ENCODE data around the gene MOB3B. TPM values are rescaled to one million over a fixed set of nuclear protein-coding genes. Genes with fewer than 3 reads are reported as not detected.

The MOB3B gene
- total and polyA plus RNA-seq, 10 of the 15 experiments (the other 5 are each of a cell fraction or from before 2014, with no cell fraction given), result 0.44 to 2.7 (median 0.91) TPM

GRCh38 chr9:27304521-27304920 lies 225.1 kb downstream of the MOB3B start:
- ChIA-PET RAD21 (ENCODE audit: unreplicated experiment) (interaction anchor here (0.6 kb wide), 1 partner anchor 76 kb away, joined by 3 read pairs; no protein-coding TSS in a partner anchor), POLR2A (interaction anchor here (0.7 kb wide), 1 partner anchor 521 kb away, joined by 5 read pairs; no protein-coding TSS in a partner anchor), CTCF (interaction anchor here (1.3 kb wide), 1 partner anchor 14 kb away, joined by 3 read pairs; no protein-coding TSS in a partner anchor), SMC1A (ENCODE audit: uncharacterized antibody, unreplicated experiment) (interaction anchor here (0.7 kb wide), 1 partner anchor 26 kb away, joined by 3 read pairs; no protein-coding TSS in a partner anchor)
- intact Hi-C loops (cut with micrococcal nuclease; ENCODE audit: unreplicated experiment) (no loop called here), in situ Hi-C loops (cut with MboI) (no loop called here)
- DNase-seq (ENCODE audit: low read depth, low spot score) (no peak), ATAC-seq (no peak), FAIRE-seq (no peak)
- H4K20me1 ChIP-seq (ENCODE audit: control insufficient read depth, insufficient read depth), result no peaks in the 10 kb centered on the region
- WGBS (ENCODE audit: insufficient coverage, insufficient replicate concordance, low lambda C conversion rate, missing lambda C conversion rate), result 0% methylated on average over 1 of the region's 1 CpG
- no peak overlapping the region for H3K27ac ChIP-seq (ENCODE audit: control insufficient read depth, insufficient read depth)
- no peak overlapping the region for H3K4me3 ChIP-seq
- no peaks in the 10 kb centered on the region for H3K4me1 ChIP-seq (ENCODE audit: control insufficient read depth, insufficient read depth, low read length)
- no peaks in the 10 kb centered on the region for H3K36me3 ChIP-seq (ENCODE audit: control insufficient read depth in 2 of 2, insufficient read depth in 2 of 2, low read length in 1 of 2)
- TF ChIP-seq PRDM15 (CRISPR knock-in tag; IDR thresholded peaks at IDR 0.05) (no peak), CTCF (IDR thresholded peaks at IDR 0.05 in 2 of 3, conservative IDR thresholded peaks at IDR 0.05 in 1 of 3; ENCODE audit: control insufficient read depth in 2 of 3, extremely low read depth in 1 of 3, insufficient read depth in 1 of 3, low read depth in 3 of 3, low read length in 3 of 3) (no peak), POLR2A (IDR thresholded peaks at IDR 0.05; ENCODE audit: low read depth, low read length) (no peak), DPF2 (IDR thresholded peaks at IDR 0.05) (no peak), USF1 (IDR thresholded peaks at IDR 0.05; ENCODE audit: borderline replicate concordance, extremely low read length, insufficient read depth, low read depth, low read length) (no peak), SMC3 (IDR thresholded peaks at IDR 0.05; ENCODE audit: borderline replicate concordance, low read length) (no peak), RCOR1 (conservative IDR thresholded peaks at IDR 0.05; ENCODE audit: low read depth, low read length) (no peak), TCF7 (IDR thresholded peaks at IDR 0.05; ENCODE audit: borderline replicate concordance) (no peak), LARP7 (IDR thresholded peaks at IDR 0.05) (no peak), MYC (IDR thresholded peaks at IDR 0.05; ENCODE audit: insufficient read depth, insufficient read length, insufficient replicate concordance, low read length, severe bottlenecking) (no peak), RUNX3 (IDR thresholded peaks at IDR 0.05; ENCODE audit: low read length) (no peak), FOXK2 (IDR thresholded peaks at IDR 0.05) (no peak), SMAD1 (IDR thresholded peaks at IDR 0.05; ENCODE audit: low read depth, partially characterized antibody) (no peak), MTA3 (IDR thresholded peaks at IDR 0.05; ENCODE audit: borderline replicate concordance, low read length) (no peak), MYB (IDR thresholded peaks at IDR 0.05; ENCODE audit: borderline replicate concordance, low read depth, low read length) (no peak), NFXL1 (IDR thresholded peaks at IDR 0.05; ENCODE audit: borderline replicate concordance) (no peak), ATF7 (IDR thresholded peaks at IDR 0.05; ENCODE audit: low read depth) (no peak)
- no peak overlapping the region for H2AFZ ChIP-seq (ENCODE audit: control insufficient read depth, low read depth, low read length)
- no peak overlapping the region for H3K4me2 ChIP-seq (ENCODE audit: control insufficient read depth, insufficient read depth)
- no TSS peak for BruUV-seq (replicated peaks)
- 0 out of 4 replicates have a peak, but pooled peaks cover 0 to 2% of the 10 kb centered on the region in 2 experiments for H3K27me3 ChIP-seq (replicated peaks in 1 of 2; ENCODE audit: control insufficient read depth in 2 of 2, insufficient read depth in 2 of 2, low read length in 1 of 2)
- no peaks in the 10 kb centered on the region for H3K9me3 ChIP-seq (replicated peaks; ENCODE audit: control insufficient read depth, insufficient read depth, low read length)
- H3K9ac ChIP-seq (ENCODE audit: control insufficient read depth, insufficient read depth, low read length), result no peak overlapping the region
- no peaks in the 10 kb centered on the region for H3K79me2 ChIP-seq (ENCODE audit: control insufficient read depth, insufficient read depth, low read length)

Measured in GM12878 (cell line).